Activated CD4-positive, alpha-beta T cell treated with anti-CD3 and anti-CD28 coated beads for 24 hours (primary cell): Measurements from ENCODE around the gene KRTAP9-8.
"Not testable (repeated sequence)": the region's sequence is repeated elsewhere in the genome, so short reads cannot be mapped to it uniquely, and the experiment has no call there.

Experiments used
- DNase-seq, 2 donors: peaks; one replicate each; pipeline ENCODE4 v3.0.0-alpha.2; 2020; ENCODE audit warnings: low read depth in 2 of 2

Gene KRTAP9-8, protein sequence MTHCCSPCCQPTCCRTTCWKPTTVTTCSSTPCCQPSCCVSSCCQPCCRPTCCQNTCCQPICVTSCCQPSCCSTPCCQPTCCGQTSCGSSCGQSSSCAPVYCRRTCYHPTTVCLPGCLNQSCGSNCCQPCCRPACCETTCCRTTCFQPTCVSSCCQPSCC

DNA sequence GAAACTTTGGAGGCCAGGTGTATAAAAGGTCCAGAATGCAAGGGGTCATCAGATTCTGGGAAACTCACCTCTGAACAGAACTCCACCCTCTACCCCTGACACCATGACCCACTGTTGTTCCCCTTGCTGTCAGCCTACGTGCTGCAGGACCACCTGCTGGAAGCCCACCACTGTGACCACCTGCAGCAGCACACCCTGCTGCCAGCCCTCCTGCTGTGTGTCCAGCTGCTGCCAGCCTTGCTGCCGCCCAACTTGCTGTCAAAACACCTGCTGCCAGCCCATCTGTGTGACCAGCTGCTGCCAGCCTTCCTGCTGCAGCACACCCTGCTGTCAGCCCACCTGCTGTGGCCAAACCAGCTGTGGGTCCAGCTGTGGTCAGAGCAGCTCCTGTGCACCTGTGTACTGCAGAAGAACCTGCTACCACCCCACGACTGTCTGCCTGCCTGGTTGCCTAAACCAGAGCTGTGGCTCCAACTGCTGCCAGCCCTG lies at the start of gene KRTAP9-8:
KRTAP9-8 (plus strand) TSS at position 51 of the 489 bp plus-strand sequence; CDS start at position 104, 53 bp downstream.
- DNase-seq = not testable (repeated sequence)

- DNase-seq = not testable (repeated sequence)
Measured at GRCh38 chr17:41189837-41190318, 47.9 kb upstream of the KRTAP9-8 start, which contains the start of gene KRTAP9-1. TSS of gene KRTAP9-1 (plus strand) at chr17:41189887. CDS start at chr17:41189887, 0 bp downstream.

DNA sequence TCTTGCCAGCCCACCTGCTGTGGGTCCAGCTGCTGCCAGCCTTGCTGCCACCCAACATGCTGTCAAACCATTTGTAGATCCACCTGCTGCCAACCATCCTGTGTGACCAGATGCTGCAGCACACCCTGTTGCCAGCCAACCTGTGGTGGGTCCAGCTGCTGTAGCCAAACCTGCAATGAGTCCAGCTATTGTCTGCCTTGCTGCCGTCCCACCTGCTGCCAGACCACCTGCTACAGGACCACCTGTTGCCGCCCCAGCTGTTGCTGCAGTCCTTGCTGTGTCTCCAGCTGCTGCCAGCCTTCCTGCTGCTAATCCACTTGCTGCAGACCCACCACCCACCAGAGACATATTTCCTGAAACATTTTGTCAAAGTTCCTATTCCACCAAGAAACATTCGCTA lies 47.5 kb upstream of the KRTAP9-8 start:
- DNase-seq = no peak

GRCh38 chr17:41196068-41196467 lies 41.7 kb upstream of the KRTAP9-8 start:
- no peak for DNase-seq

DNA sequence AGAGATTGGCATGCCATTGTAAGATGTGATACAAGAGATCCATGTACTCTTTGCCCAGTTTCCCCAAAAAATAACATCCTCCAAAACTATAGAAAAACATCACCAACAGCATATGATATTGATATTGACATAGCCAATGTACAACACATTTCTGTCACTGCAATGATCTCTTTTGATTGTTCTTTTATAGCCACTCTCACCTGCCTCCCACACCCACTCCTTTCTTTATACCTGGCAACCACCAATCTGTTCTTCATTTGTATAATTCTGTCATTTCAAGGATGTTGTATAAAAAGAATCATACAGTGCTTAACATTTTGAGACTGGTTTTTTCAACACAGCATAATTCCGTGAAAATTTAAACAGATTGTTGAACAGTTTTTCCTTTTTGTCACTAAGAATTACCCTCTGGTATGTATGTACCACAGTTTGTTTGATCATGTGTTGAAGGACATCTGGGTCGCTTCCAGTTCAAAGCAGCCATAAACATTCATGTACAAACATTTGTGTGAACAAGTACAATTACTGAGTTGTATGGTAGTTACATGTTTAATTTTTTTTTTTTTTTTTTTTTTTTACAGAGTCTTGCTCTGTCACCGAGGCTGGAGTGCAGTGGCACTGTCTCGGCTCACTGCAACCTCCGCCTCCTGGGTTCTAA lies 38.2 kb upstream of the KRTAP9-8 start:
- no peak for DNase-seq

- no peak for DNase-seq
Measured at GRCh38 chr17:41211845-41212466, 25.8 kb upstream of the KRTAP9-8 start.

- no peak for DNase-seq
Measured at GRCh38 chr17:41212524-41213169, 25.2 kb upstream of the KRTAP9-8 start.

DNA sequence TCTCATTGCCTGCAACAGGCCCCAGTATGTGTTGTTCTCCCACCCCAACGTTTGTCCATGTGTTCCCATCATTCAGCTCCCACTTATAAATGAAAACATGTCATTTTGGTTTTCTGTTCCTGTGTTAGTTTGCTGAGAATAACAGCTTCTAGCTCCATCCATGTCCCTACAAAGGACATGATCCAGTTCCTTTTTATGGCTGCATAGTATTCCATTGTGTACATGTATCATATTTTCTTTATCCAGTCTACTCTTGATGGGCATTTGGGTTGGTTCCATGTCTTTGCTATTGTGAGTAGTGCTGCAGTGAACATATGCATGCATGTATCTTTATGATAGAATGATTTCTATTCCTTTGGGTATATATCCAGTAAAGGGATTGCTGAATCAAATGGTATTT lies 22.1 kb upstream of the KRTAP9-8 start:
- DNase-seq = no peak

- DNase-seq = no peak
Measured at GRCh38 chr17:41223821-41224220, 14.0 kb upstream of the KRTAP9-8 start.

- no peak for DNase-seq
Measured at GRCh38 chr17:41226051-41226450, 11.7 kb upstream of the KRTAP9-8 start.

- DNase-seq = not testable (repeated sequence)
Measured at GRCh38 chr17:41226598-41227095, 11.2 kb upstream of the KRTAP9-8 start, which contains the start of gene KRTAP9-2. TSS of gene KRTAP9-2 (plus strand) at chr17:41226648. CDS start at chr17:41226655, 7 bp downstream.

GRCh38 chr17:41230094-41230493 lies 7.7 kb upstream of the KRTAP9-8 start:
- no peak for DNase-seq

- DNase-seq = no peak
Measured at GRCh38 chr17:41231731-41232130, 6.1 kb upstream of the KRTAP9-8 start.

- DNase-seq = not testable (repeated sequence)
Measured at GRCh38 chr17:41232399-41233105, 5.2 kb upstream of the KRTAP9-8 start, which contains the start of gene KRTAP9-3. TSS of gene KRTAP9-3 (plus strand) at chr17:41232449. CDS start at chr17:41232502, 53 bp downstream.

DNA sequence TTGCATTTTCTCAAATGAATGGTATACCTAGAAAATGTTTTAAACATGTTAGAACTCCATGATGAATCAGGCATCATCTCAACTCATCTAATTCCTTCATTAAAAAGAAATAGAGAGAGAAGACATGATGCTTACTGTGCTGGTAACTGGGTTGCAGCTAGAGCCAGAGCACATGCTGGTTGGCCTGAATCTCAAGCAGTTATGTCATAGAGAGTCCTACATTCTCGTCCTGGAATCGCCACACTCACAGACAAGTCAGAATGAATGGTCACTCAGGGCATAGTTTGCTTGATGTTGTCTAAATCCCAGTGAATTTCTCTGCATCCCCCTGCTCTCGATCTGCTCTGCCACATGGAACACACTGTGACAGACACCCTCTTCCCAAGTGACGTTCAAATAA lies 683 bp upstream of the KRTAP9-8 start:
- not testable (repeated sequence) for DNase-seq

- not testable (repeated sequence) for DNase-seq
Measured at GRCh38 chr17:41246995-41247787, 9.4 kb downstream of the KRTAP9-8 start.

GRCh38 chr17:41249637-41250240 lies 11.9 kb downstream of the KRTAP9-8 start, which contains the start of gene KRTAP9-4:
TSS of gene KRTAP9-4 (plus strand) at chr17:41249687. CDS start at chr17:41249721, 34 bp downstream.
- not testable (repeated sequence) for DNase-seq

GRCh38 chr17:41251261-41251660 lies 13.5 kb downstream of the KRTAP9-8 start:
- no peak for DNase-seq

DNA sequence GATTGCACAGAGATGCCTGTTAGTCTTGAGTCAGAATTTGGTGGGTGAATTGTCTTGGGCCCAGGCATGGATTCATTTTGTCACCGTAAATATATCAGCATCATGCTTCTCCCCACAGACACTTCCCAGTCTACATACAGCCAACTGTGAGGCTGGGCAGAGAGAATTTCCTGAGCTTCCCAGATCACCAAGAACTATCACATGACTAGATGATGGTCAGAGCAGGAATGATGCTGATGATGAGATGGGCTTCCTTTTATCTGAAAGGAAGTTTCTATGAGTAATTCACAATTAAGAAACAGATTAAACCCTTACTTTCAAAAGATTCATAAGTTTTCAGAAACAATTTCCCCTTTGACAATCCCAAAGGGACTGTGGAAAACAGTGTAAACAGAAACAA lies 17.1 kb downstream of the KRTAP9-8 start:
- no peak for DNase-seq
